ENCODE measurements around the gene NPC1. TPM values are rescaled to one million over a fixed set of nuclear protein-coding genes. Genes with fewer than 3 reads are reported as not detected.

NPC1 gene
- polyA plus RNA-seq, 1 donor (not counting 4 experiments of a cell fraction or from before 2014, with no cell fraction given) = 49.9 TPM

GRCh38 chr18:23487738-23488570 is 98.4 kb downstream of the NPC1 start:
- FAIRE-seq = no peak
- dilution Hi-C loops (cut with MboI; ENCODE audit: extremely low pct_ligation_motif_present, low sequenced_read_pairs) = no loop called here
- H3K9ac ChIP-seq (ENCODE audit: control insufficient read depth, extremely low read depth, insufficient read depth, low read length) = no peak overlapping the region

GRCh38 chr18:23485386-23485785 is 100.9 kb downstream of the NPC1 start:
- dilution Hi-C loops (cut with MboI; ENCODE audit: extremely low pct_ligation_motif_present, low sequenced_read_pairs) = no loop called here

More at GRCh38 chr18:23487738-23488570, 98.4 kb downstream of the NPC1 start:
- Histone ChIP-seq H3K4me3 (ENCODE audit: control insufficient read depth in 2 of 3, extremely low read depth in 1 of 3, insufficient read depth in 2 of 3, low read depth in 1 of 3, low read length in 3 of 3) (no peak overlapping the region), H3K27ac (ENCODE audit: control insufficient read depth, insufficient read depth, low read length) (no peak overlapping the region), H3K36me3 (ENCODE audit: control insufficient read depth in 2 of 2, extremely low read depth in 1 of 2, insufficient read depth in 2 of 2, low read length in 2 of 2) (peaks cover 1 to 6% of the 10 kb centered on the region in 2 experiments), H3K9me3 (ENCODE audit: control insufficient read depth, low read depth, low read length) (no peaks in the 10 kb centered on the region), H3K27me3 (ENCODE audit: control insufficient read depth, extremely low read depth, insufficient read depth, low read length) (no peaks in the 10 kb centered on the region), H3K4me1 (ENCODE audit: control insufficient read depth, extremely low read depth, insufficient read depth, low read length) (peaks cover 8% of the 10 kb centered on the region), H3K79me2 (ENCODE audit: control insufficient read depth, insufficient read depth, low read length) (no peaks in the 10 kb centered on the region), H2AFZ (ENCODE audit: control insufficient read depth, low read length) (no peak overlapping the region), H3K9me1 (ENCODE audit: control insufficient read depth, extremely low read depth, insufficient read depth, low read length) (no peaks in the 10 kb centered on the region), H4K20me1 (ENCODE audit: control insufficient read depth, extremely low read depth, insufficient read depth, low read length) (no peaks in the 10 kb centered on the region), H3K4me2 (ENCODE audit: control insufficient read depth, extremely low read depth, insufficient read depth, low read depth, low read length) (no peak overlapping the region)
- DNase-seq (ENCODE audit: low read depth, low spot score) = no peak
- TF ChIP-seq CTCF (optimal IDR thresholded peaks at IDR 0.05 in 1 of 3, IDR thresholded peaks at IDR 0.05 in 1 of 3, conservative IDR thresholded peaks at IDR 0.05 in 1 of 3; ENCODE audit: extremely low read depth in 1 of 3, insufficient read depth in 2 of 3, low read length in 3 of 3) (no peak), EZH2 (IDR thresholded peaks at IDR 0.05; ENCODE audit: low read length) (no peak)

More at GRCh38 chr18:23485386-23485785, 100.9 kb downstream of the NPC1 start:
- no peak for FAIRE-seq
- TF ChIP-seq EZH2 (IDR thresholded peaks at IDR 0.05; ENCODE audit: low read length) (no peak), CTCF (optimal IDR thresholded peaks at IDR 0.05 in 1 of 3, IDR thresholded peaks at IDR 0.05 in 1 of 3, conservative IDR thresholded peaks at IDR 0.05 in 1 of 3; ENCODE audit: extremely low read depth in 1 of 3, insufficient read depth in 2 of 3, low read length in 3 of 3) (no peak)
- peaks cover 8% of the 10 kb centered on the region for H3K4me1 ChIP-seq (ENCODE audit: control insufficient read depth, extremely low read depth, insufficient read depth, low read length)
- no peak overlapping the region for H3K9ac ChIP-seq (ENCODE audit: control insufficient read depth, extremely low read depth, insufficient read depth, low read length)
- no peak overlapping the region for H3K4me2 ChIP-seq (ENCODE audit: control insufficient read depth, extremely low read depth, insufficient read depth, low read depth, low read length)
- no peaks in the 10 kb centered on the region for H4K20me1 ChIP-seq (ENCODE audit: control insufficient read depth, extremely low read depth, insufficient read depth, low read length)
- no peaks in the 10 kb centered on the region for H3K27me3 ChIP-seq (ENCODE audit: control insufficient read depth, extremely low read depth, insufficient read depth, low read length)
- no peaks in the 10 kb centered on the region for H3K9me3 ChIP-seq (ENCODE audit: control insufficient read depth, low read depth, low read length)
- no peaks in the 10 kb centered on the region for H3K9me1 ChIP-seq (ENCODE audit: control insufficient read depth, extremely low read depth, insufficient read depth, low read length)
- H3K27ac ChIP-seq (ENCODE audit: control insufficient read depth, insufficient read depth, low read length) = no peak overlapping the region
- peaks cover 4 to 15% of the 10 kb centered on the region in 2 experiments for H3K36me3 ChIP-seq (ENCODE audit: control insufficient read depth in 2 of 2, extremely low read depth in 1 of 2, insufficient read depth in 2 of 2, low read length in 2 of 2)
- no peak for DNase-seq (ENCODE audit: low read depth, low spot score)
- H2AFZ ChIP-seq (ENCODE audit: control insufficient read depth, low read length) = no peak overlapping the region
- no peak overlapping the region for H3K4me3 ChIP-seq (ENCODE audit: control insufficient read depth in 2 of 3, extremely low read depth in 1 of 3, insufficient read depth in 2 of 3, low read depth in 1 of 3, low read length in 3 of 3)
- no peaks in the 10 kb centered on the region for H3K79me2 ChIP-seq (ENCODE audit: control insufficient read depth, insufficient read depth, low read length)
